HG02840 (cell line): ENCODE results near the gene SH3GL3.

Source experiments
- ATAC-seq: cut with Tn5 transposase; IDR thresholded peaks from one replicate; pipeline ENCODE4 v1.9.1; 2021; ENCODE audit warnings: mild to moderate bottlenecking, moderate library complexity, moderate number of reproducible peaks; ENCODE audit not compliant: unreplicated experiment, low FRiP score

SH3GL3 gene

DNA sequence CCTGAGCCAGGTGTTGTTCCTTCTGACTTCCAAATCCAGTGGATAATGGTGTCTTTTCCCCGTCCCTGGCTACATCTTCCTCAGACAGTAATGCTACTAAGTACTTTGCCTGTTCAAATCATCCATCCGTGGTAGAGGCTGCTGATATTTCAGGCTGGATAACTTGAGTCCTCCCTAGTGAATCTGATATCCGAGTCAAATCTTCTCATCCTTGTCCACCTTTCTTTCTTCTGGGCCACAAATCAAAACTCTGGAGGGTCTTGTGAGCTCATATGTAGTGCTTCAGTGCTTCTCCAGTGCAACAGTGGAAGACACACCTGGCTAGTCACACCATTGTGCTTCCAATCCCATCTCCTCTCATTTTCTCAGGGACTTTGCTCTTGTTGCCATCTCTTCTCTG lies 11.2 kb downstream of the SH3GL3 start:
- no peak for ATAC-seq

DNA sequence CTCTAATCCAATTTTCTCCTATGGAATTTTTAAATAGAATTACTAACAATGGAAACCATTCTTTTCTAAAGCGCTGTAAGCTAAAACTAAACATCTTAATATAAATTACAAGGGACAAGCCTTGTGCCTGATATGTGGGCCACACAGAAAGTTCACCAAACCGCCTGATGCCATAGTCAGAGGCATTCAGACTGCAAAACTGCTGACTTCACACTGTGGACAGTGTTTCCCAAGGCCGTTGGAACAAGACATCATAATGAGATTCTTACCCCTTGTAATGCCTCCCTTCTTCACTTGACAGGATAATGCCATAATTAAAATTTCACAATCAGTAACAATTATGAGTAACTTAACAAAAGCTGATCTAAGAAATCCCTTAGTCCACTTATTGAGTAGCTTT lies 14.9 kb downstream of the SH3GL3 start:
- ATAC-seq = no peak

DNA sequence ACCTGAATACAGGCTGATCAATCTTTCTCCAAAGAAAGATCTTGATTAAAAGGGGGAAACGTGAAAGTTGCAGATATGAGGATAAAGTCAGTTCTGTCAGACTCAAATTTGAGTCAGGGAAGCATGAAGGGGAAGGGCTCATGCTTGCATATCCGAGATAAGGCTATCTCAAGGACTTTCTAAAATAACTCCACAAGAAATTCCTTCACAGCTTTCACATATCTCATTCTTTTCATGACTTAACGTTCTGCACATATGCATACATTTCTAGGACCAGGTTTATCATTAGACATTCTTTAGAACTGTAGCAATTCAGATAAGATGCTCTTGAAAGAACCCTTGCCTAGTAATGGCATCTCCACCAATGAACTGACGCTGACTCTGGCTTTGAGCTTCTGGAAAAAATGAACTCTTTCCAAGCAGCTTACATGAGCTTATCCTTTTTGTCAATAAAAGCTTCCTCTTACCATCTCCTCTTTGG lies 15.9 kb downstream of the SH3GL3 start:
- no peak for ATAC-seq

DNA sequence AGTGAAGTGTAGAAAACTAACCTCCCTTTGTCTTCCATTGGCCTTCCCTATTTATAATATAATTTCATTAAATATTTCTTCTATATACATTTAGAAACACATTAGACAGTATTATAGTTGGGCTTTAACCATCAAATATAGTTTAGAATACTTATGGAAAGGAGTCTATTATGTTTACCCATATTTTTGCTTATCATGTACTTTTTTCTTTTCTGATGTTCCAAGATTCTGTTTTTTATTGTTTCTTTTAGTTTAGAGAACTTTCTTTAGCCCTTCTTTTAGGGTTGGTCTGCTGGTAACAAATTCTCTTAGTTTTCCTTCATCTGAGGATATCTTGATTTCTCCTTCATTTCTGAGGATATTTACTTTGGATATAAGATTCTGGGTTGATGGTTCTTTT lies 23.7 kb downstream of the SH3GL3 start:
- ATAC-seq = no peak

DNA sequence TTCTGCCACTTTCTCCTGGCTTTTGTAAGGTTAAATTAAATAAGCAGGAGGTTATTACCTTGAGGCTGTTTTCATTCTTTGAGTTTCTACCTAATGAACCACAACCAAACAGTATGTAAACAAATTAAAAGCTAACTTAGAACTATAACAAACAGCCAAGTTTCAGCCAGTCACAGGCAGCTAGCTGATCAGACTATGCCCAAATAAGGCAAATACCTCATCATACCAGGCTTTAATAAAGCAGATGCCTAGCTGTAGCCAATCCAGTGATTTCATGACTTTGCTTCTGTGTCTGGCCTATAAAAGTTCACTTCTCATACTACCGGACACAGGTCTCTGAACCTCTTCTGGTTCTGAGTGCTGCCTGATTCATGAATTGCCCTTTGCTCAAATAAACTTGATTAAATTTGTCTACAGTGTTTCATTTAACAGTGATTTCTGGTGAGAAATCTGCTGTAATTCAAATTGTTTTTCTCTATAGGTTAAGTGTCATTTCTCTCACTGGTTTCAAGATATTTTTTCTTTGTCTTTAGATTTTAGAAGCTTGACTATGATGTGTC lies 24.2 kb downstream of the SH3GL3 start:
- ATAC-seq = no peak

DNA sequence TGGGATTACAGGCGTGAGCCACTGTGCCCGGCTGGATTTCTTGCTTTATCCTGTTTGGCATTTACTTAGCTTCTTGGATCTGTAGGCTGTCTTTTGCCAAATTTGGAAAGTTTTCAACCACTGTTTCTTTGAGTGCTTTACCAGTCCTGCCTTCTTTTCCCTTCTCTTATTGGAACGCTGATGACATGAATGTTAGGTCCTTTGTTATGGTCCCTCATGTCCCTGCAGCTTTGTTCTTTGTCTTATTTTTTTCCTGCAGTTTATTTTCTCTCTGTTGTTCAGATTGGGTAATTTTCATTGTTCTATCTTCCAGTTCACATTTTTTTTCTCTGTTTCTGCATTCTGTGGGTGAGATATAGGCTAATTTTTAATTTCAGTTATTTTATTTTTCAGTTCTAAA lies 25.0 kb downstream of the SH3GL3 start:
- no peak for ATAC-seq

DNA sequence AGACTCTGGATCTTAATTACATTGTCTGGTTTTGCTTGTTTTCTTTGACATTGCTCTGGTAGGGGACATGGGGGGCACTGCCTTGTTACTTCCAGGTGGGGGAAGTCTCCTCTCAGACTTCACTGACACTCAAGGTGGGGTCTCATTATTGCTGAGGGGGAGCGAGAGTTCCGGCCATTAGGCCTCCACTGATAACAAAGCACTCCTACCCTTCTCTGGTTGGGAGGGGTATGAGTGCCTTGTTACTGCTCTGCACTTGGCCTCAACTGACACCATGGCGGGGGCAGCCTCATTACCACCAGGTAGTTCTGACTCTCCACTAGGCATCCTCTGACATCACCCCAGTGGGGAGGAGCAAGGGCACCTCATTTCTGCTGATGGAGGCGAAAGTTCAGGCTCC lies 25.7 kb downstream of the SH3GL3 start:
- no peak for ATAC-seq

DNA sequence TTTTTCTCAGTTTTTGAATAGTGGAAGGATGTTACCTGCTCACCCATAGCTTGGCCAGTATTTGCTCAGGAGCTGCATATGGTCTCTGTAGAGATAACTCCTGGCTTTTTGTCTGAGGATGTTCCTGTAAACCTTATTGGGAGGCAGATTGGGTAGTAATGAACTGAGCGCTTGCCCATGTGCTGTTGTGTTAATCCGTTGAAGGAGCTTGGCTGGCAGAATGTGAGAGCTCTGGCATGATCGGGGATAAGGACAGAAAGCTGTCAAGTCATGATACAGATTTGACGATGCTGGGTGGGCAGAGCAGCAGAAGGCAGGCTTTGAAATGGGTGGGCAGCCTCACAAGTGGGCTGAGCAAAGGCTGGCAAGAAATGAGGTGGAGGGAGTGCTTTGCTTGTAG lies 27.4 kb downstream of the SH3GL3 start:
- ATAC-seq = no peak

DNA sequence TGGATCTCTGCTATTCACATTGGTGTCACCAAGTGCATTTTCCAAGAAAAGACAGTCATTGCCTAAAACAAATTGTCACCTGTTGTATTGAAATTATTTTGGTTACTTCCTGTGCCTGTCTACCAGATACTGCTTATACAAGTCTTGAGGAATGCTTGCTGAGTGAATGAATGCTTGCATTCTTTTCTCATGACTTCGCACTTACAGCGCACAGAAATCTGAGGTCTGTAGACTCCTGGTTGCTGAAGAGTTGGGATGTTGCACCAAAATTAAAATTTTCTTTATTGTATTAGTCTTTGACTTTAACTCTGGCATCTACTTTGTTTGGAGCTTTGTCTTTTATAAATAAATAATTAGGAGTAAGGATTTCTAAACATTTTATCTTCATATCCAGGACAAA lies 28.4 kb downstream of the SH3GL3 start:
- no peak for ATAC-seq

DNA sequence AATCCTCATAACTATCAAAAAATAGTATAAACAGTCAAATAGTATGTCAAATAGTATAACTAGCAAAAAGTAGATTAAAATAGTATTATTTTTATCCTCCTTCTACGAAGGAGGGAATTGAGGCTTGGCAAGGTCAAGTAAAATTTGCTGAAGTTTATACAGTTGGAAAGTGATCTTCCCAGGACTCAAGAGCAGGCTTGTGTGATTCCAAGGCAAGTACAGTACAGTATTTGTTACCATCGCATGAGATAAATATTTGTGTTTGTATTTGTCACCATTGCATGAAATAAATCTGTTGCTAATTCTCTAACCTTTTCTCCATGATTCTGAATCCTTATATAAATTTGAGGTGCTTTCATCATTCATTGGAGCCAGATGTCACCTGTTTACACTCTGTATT lies 28.9 kb downstream of the SH3GL3 start:
- ATAC-seq = no peak

DNA sequence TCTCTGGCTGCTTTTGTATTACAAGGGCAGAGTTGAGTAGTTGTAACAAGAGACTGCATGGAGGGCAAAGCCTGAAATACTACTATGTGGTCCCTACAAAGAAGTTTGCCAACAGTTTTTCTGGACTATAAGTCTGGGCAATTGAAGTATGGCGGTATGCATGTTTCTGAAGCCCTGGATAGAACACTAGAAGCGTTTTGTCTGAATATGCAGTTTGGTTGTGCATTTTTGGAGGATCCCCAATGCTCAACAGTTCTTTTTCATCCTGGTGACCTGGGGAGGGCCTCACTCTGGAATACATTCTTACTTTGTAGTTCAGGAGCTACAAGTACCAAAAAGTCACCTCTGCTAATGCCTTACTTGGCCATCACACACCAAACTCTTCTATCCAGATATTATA lies 29.6 kb downstream of the SH3GL3 start:
- no peak for ATAC-seq

DNA sequence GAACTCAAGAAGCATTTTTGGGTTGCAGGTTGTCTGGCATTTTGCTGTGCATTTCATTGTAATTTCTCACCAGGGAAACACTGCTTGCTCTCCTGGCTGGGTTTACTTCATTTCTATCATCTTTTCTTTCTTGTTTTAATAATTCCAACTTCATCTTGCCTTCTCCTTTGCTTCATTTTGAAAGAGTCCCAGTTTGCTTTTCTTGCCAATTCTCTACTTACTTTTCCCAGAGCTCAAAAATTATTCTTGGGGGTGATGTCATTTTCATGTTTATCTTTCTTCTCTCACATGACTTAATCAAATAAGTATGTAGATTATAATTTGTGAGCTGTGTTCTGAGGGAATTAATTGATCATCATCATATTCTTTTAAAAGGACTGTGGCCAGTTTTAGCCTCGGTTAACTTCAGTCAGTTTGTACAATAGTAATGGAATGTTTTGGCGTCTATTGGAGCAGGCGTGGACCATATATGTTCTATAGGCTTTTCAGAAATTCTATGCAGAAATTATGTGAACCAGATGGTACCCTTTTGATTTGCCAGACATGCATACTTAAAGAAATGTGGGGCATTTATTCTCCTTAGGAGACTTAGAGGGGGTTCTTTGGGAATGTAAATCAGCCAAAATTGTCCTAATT lies 30.1 kb downstream of the SH3GL3 start:
- ATAC-seq = no peak

DNA sequence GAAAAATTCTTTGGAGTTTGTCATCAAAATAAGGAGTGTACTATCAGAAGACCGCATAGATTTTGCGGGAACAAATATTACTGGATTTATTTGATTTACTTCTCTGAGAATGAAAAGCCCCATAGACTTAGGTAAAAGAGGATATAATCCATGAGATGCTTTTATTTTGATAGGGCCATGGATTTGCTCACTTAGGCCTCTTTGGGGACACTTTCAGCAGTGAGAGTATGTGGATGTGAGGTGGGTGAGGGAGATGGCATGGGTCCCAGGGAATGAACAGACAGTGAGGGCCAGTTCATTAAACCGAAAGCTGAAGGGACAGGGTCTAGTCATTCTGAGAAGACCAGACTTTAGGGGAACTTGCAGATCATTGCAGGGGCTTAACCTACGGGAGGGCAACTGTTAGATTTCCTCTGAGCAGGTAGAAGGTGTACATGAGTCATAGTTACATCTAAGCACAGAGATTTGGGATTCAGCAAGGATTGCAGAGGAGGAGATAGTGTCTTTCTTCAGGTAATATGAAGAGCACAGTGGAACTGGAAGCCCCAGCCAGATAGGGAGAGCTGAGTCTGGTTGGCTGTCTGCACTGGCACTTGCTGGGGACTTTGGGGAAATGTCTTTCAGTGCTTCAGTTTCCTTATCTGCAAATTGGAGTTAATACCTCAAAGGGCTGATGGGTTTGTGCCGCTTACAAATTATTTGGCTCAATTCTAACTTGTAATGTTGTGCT lies 30.8 kb downstream of the SH3GL3 start:
- ATAC-seq = no peak

DNA sequence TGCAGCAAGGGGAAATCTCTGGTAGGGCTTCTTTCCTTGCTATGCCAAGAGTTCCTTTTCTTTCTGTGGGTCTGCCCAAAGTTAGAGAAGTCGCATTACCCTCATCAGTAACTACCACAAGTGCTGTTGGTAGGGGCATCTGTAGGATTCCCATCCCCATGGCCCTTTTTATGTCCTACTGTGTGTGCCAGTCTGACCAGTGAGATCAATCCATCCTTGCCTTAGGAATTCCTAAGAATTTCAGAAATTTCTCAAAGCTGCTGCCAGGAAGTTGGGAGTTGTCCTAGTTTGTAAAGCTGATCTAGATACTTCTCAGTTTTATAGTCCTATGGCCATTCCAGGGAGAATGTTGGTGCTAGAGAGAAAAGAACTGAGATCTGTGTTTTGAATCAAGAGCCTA lies 36.5 kb downstream of the SH3GL3 start:
- no peak for ATAC-seq

DNA sequence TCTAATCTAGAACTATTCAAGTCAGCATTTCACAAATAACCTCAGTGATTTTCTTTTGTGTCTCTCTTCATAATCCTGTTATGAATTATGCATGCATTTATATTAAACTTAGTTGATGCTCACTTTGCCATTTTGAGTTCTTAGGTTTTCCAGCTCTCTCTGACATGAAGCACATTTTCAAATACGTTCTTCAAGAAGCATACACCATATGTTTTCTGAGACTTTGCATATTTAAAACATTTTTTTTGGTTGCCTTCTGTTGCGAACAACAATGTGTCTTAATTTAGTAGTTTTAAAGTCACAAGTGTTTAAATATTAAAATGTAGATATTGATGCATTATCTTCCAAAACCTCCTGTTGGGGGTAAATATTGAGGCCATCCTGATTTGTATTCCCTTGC lies 37.5 kb downstream of the SH3GL3 start:
- ATAC-seq = no peak

DNA sequence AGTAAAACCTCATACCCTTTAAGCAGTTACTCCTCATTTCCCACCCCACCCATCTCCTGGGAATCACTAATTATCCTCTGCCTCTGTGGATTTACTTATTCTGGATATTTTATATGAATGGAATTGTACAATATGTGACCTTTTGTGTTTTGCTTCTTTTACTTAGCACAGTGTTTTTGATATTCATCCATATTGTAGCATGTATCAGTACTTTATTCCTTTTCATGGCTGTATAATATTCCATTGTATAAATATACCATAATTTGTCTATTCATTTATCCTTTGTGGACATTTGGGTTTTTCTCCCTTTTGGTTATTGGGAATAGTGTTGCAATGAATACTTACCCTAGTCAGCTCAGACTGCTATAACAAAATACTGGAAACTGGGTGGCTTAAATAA lies 39.2 kb downstream of the SH3GL3 start:
- no peak for ATAC-seq

DNA sequence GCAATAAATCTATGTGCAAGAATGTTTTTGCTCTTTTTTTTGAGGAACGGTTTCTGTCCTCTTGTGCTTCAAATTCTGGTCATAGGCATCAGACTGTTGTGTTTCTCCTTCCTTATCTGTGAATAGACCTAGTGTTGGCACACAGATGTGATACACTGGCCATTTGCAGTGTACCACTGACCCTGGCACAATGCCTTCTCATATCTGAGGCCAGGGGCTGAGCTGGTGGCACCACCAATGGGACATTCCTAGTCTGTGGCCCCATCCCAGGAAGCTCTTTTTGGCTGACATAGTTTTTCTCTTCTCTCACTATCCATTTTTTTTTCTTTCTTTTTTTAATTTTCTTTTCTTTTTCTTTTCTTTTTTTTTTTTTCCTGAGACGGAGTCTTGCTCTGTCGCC lies 40.4 kb downstream of the SH3GL3 start:
- no peak for ATAC-seq

DNA sequence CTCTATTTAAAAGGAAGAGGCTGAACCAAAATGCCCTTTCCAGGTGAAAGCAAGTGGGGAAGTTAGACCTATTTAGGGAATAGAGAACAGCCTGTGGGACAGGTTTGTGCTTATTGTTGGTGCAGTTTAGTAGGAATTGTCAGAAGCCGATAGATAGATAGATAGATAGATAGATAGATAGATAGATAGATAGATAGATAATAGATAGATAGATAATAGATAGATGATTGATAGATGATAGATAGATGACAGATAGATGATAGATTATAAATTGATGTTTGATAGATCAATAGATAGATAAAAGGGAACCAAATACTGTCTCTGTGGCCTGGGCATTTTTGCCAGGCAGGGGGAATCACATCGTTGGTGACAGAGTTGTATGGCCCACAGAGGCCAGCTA lies 42.5 kb downstream of the SH3GL3 start:
- ATAC-seq = no peak

DNA sequence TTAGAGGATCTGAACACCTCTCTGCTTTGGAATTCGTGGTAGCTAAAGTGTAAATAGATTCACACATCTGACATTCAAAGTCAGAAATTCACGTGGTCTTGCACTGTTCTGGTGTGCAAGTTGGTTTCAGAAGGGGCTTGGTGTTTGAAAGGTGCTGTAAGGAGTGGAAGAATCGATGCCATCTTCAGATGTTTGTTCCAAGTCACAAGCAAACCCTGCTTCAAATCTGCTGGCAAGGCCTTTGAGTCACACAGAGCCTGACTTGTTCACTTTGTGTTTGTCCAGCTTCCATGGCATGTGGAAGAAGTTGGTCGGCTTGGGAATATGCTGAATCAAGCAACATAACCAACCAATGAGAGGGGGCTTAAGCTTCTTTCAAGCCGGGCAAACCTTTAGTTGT lies 44.3 kb downstream of the SH3GL3 start:
- no peak for ATAC-seq

DNA sequence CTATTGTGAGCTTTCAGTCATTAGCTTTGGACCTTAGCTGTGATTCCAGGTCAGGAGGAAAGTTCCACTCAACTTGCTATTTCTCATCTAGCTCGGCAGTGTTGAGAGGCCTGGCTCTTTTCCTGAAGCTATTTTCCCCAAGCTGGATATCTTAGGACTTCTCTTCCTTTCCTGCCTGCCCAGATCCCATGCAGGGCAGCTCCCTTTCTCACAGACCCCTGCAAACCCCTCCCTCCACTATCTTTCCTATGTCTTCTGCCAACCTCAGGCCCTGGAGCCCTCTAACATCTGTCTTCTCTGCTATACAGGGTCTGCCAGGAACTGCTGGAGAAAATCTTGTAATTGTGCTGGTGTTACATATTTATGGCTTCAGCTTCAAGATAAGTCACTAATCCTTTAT lies 49.6 kb downstream of the SH3GL3 start:
- no peak for ATAC-seq

DNA sequence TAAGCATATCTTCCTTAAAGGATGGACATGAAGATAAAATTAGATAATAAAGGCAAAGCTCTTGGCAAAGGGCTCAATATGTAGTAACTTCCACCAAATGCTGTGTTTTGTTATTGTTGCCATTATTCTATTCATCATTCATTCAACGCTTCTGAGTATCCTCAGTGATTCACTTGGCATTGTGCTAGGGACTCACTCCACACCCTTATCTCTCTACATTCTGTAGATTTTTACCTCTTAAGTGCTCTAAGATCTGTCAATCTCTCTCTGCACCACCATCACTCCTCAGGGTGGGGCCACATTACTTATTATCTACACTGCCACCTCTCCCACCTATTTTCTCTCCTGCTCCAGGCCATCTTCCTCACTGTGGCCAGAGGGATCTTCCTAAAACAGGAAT lies 51.2 kb downstream of the SH3GL3 start:
- ATAC-seq = no peak

DNA sequence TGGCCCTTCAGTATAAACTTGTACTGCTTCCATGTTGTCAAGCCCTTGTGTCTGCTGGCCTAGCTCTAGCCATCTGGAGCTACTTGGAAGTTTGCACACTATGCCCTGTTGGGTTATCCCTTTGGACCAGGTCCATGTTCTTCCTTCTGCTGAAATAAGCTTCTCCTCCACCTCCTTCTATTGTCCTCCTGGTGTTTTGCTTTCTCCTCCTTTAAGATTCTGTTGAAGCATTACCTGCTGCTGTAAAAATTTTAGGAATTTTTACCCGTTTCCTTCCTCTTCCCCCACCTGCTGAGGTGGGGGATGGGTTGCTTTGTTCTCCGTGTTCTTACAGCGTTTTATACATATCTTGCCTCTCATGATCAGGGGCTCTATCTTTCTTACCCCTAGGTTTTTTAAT lies 51.7 kb downstream of the SH3GL3 start:
- ATAC-seq = no peak
